Measurements from ENCODE around the gene GALNTL6. TPM values are rescaled to one million over a fixed set of nuclear protein-coding genes. Genes with fewer than 3 reads are reported as not detected.

Gene GALNTL6
- total RNA-seq, 1 experiment from 2014 or later, result not detected

GRCh38 chr4:172813359-172813923 lies 1000.2 kb downstream of the GALNTL6 start:
- Histone ChIP-seq H4K20me1 (ENCODE audit: insufficient read depth) (no peaks in the 10 kb centered on the region), H3K4me3 (no peak overlapping the region), H3K4me2 (no peak overlapping the region), H3K36me3 (ENCODE audit: low read depth) (no peaks in the 10 kb centered on the region), H3K9me3 (ENCODE audit: insufficient read depth, low read depth) (no peaks in the 10 kb centered on the region), H3F3A (ENCODE audit: insufficient read depth, low read depth) (no peaks in the 10 kb centered on the region), H3K27me3 (ENCODE audit: insufficient read depth, low read depth) (no peaks in the 10 kb centered on the region), H3K79me2 (ENCODE audit: low read depth) (no peaks in the 10 kb centered on the region), H3K9me2 (ENCODE audit: insufficient read depth) (no peaks in the 10 kb centered on the region), H3K27ac (no peak overlapping the region), H3K4me1 (replicated peaks; ENCODE audit: insufficient read depth) (no peaks in the 10 kb centered on the region), H2AFZ (no peak overlapping the region)
- intact Hi-C loops (cut with micrococcal nuclease; ENCODE audit: unreplicated experiment), result no loop called here
- no TSS peak for BruUV-seq (replicated peaks)
- ChIA-PET CTCF (no interaction called here), POLR2A (ENCODE audit: unreplicated experiment) (no interaction called here)
- DNase-seq, result no peak
- no peak for TF ChIP-seq CTCF (conservative IDR thresholded peaks at IDR 0.05)
- TF ChIP-seq EZH2 (IDR thresholded peaks at IDR 0.05; ENCODE audit: low read depth), result no peak

DNA sequence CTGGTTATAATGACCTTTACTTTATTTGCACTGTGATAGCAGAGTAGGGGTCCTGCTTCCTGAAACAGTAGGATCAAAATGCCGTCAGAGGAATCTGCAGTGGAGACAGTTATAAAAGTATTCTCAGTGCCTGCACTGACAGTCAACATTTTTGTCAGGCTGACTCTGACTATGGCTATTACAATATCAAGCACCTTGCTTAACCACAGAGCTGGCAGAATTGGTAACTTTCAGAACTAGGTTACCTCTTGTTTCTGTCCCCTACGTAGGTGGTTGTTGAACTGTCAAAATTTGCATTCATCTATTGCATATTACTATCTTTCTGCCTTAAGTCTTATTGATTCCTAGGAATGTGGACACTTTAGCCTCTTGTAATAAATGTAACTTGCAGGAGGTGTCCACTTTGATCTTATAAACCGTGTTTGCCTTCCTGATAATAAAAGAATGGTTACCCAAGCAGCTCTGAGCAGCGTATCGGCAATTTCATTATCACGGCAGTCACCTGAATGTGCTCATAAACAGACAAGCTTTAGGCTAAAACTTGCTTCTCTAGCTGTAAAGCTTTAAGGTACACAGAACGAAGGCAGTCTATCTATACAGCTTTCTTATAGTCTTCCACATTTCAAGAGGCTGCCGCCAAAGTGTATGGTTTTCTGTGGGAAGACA lies 1002.4 kb downstream of the GALNTL6 start:
- POLR2A ChIA-PET (ENCODE audit: unreplicated experiment), result no interaction called here
- BruUV-seq (replicated peaks), result no TSS peak
- no peaks in the 10 kb centered on the region for H3K4me1 ChIP-seq (replicated peaks; ENCODE audit: insufficient read depth)

GRCh38 chr4:172818901-172819300 lies 1005.7 kb downstream of the GALNTL6 start:
- CTCF ChIA-PET, result no interaction called here
- TF ChIP-seq EZH2 (IDR thresholded peaks at IDR 0.05; ENCODE audit: low read depth) (no peak), CTCF (conservative IDR thresholded peaks at IDR 0.05) (no peak)
- no peak overlapping the region for H2AFZ ChIP-seq
- no peak overlapping the region for H3K4me3 ChIP-seq
- BruUV-seq (replicated peaks), result no TSS peak
- H3K27me3 ChIP-seq (ENCODE audit: insufficient read depth, low read depth), result no peaks in the 10 kb centered on the region
- no peaks in the 10 kb centered on the region for H3K79me2 ChIP-seq (ENCODE audit: low read depth)
- H3K27ac ChIP-seq, result no peak overlapping the region
- no peaks in the 10 kb centered on the region for H3F3A ChIP-seq (ENCODE audit: insufficient read depth, low read depth)
- H3K9me3 ChIP-seq (ENCODE audit: insufficient read depth, low read depth), result no peaks in the 10 kb centered on the region
- no peak overlapping the region for H3K4me2 ChIP-seq
- H3K9me2 ChIP-seq (ENCODE audit: insufficient read depth), result no peaks in the 10 kb centered on the region
- H3K36me3 ChIP-seq (ENCODE audit: low read depth), result no peaks in the 10 kb centered on the region
- no peak for DNase-seq
- H4K20me1 ChIP-seq (ENCODE audit: insufficient read depth), result no peaks in the 10 kb centered on the region
- intact Hi-C loops (cut with micrococcal nuclease; ENCODE audit: unreplicated experiment), result no loop called here
- no peaks in the 10 kb centered on the region for H3K4me1 ChIP-seq (replicated peaks; ENCODE audit: insufficient read depth)
- POLR2A ChIA-PET (ENCODE audit: unreplicated experiment), result no interaction called here

More for the DNA sequence above, 1002.4 kb downstream of the GALNTL6 start:
- Histone ChIP-seq H3K27me3 (ENCODE audit: insufficient read depth, low read depth) (no peaks in the 10 kb centered on the region), H3K79me2 (ENCODE audit: low read depth) (no peaks in the 10 kb centered on the region), H3K9me3 (ENCODE audit: insufficient read depth, low read depth) (no peaks in the 10 kb centered on the region), H3K4me3 (no peak overlapping the region), H3F3A (ENCODE audit: insufficient read depth, low read depth) (no peaks in the 10 kb centered on the region), H3K9me2 (ENCODE audit: insufficient read depth) (no peaks in the 10 kb centered on the region), H3K36me3 (ENCODE audit: low read depth) (no peaks in the 10 kb centered on the region), H3K4me2 (no peak overlapping the region), H2AFZ (no peak overlapping the region), H4K20me1 (ENCODE audit: insufficient read depth) (no peaks in the 10 kb centered on the region), H3K27ac (no peak overlapping the region)
- TF ChIP-seq EZH2 (IDR thresholded peaks at IDR 0.05; ENCODE audit: low read depth), result no peak
- no peak for TF ChIP-seq CTCF (conservative IDR thresholded peaks at IDR 0.05)
- CTCF ChIA-PET, result no interaction called here
- DNase-seq, result no peak
- intact Hi-C loops (cut with micrococcal nuclease; ENCODE audit: unreplicated experiment), result no loop called here
